RPMI8226 (cell line): Measurements from ENCODE around the gene MUC5AC.

Experiments used
- DNase-seq: peaks from one replicate; pipeline ENCODE4 v3.0.0-alpha.2; 2015

The MUC5AC gene

DNA sequence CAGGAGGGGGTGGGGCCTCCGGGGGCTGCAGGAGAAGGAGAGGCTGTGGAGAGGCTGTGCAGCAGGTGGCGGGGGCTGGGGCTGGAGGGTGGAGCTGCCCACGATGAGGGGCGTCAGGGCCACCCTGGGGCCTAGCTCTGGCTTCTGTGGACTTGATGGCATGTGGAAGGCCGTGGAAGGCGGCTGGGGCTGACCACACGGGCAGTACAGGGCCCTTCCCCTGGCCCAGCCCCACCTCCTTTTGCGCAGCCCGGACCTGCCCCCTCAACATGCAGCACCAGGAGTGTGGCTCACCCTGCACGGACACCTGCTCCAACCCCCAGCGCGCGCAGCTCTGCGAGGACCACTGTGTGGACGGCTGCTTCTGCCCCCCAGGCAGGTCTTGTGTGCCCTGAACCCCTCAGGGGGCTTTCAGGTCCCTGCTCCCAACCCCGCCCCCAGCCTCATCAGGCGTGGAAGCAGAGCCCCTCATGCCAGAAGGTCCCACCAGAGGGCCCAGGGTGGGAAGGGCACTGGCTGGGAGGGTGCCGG is 71.2 kb downstream of the MUC5AC start:
- DNase-seq: no peak

DNA sequence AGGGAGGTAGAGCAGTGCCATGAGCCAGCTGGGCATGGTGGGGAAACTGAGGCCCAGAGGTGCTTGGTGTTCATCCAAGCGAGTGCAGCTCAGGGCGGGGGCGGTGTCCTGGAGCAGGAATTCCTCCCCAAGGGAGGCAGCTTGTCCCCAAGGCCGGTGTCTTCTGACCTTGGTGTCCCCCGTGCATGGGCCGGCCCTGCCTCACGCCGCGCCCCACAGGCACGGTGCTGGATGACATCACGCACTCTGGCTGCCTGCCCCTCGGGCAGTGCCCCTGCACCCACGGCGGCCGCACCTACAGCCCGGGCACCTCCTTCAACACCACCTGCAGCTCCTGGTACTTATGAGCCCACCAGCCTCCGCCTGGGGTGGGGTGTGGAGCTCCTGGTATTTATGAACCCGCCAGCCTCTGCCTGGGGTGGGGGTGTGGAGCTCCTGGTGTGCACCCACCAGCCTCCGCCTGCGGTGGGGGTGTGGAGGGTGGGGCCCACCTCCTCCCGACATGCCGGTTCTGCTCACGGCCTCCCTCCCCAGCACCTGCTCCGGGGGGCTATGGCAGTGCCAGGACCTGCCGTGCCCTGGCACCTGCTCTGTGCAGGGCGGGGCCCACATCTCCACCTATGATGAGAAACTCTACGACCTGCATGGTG is 71.8 kb downstream of the MUC5AC start:
- no peak for DNase-seq

DNA sequence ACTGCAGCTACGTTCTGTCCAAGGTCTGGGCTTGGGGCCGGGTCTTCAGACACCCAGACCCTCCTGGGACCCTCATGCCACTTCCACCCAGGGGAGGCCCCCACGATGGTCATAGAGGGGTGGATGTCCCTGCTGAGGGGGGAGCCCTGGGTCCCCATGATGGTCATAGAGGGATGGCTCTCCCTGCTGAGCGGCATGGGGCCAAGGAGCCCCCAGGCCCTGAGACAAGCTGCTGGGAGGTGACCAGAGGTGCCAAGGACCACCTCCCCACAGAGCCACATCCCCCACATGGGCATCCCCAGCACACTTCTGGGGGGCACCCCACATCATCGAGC is 72.3 kb downstream of the MUC5AC start:
- DNase-seq: no peak

DNA sequence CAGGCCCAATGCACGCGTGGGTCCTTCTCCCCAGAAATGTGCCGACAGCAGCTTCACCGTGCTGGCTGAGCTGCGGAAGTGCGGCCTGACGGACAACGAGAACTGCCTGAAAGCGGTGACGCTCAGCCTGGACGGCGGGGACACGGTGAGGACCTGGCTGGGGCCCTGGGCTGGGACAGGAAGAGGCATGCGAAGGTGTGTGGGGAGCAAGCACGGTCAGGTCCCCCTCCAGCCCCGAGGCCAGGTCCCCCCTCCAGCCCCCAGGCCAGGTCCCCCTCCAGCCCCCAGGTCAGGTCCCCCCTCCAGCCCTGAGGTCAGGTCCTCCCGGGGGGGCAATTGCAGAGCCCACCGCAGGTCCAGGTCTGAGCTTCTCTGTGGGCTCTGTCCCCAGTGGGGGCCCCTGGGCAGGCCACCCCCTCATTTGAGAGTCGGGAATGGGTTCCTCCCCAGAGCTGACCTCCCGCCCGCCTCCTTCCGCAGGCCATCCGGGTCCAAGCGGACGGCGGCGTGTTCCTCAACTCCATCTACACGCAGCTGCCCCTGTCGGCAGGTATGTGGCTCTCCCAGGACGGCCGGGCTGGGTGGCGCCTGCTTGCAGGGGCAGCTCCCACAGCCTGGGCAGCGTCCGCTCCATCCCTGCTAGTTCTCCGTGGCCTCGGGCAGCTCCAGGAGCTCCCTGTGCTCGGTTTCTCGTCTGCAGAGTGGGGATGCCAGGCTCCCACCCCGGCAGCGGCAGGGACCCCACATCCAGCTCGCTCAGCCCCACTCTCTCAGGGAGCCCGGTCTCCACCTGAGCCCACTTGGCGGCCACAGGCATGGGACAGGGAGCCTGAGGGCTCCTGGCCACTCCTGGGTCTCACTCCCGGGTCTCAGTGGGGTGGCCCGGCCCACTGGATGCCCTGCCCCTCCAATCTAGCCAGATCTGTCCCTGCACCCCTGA is 73.0 kb downstream of the MUC5AC start:
- peak; percentile 44 for DNase-seq

DNA sequence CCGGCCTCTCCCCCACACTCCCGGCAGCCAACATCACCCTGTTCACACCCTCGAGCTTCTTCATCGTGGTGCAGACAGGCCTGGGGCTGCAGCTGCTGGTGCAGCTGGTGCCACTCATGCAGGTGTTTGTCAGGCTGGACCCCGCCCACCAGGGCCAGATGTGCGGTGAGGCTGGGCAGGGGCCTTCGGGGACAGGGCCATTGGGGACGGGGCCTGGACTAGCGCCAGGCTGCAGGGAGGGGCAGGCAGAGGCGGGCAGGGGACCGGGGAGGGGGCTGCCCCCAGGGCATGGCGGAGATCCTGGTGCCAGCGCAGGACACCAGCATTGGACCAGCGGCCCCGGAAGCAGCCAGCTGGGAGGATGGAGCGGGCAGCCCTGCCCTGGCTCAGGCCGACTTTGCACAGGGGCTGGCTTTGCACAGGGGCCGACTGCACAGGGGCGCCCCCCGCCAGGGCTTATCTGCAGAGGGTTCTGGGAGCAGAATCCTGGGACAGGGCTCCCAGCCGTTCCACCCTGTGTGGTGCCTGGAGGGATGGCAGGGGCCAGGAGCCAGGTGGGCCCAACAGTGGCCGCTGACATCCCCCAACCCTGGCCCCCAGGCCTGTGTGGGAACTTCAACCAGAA is 73.8 kb downstream of the MUC5AC start:
- DNase-seq: peak; percentile 79

DNA sequence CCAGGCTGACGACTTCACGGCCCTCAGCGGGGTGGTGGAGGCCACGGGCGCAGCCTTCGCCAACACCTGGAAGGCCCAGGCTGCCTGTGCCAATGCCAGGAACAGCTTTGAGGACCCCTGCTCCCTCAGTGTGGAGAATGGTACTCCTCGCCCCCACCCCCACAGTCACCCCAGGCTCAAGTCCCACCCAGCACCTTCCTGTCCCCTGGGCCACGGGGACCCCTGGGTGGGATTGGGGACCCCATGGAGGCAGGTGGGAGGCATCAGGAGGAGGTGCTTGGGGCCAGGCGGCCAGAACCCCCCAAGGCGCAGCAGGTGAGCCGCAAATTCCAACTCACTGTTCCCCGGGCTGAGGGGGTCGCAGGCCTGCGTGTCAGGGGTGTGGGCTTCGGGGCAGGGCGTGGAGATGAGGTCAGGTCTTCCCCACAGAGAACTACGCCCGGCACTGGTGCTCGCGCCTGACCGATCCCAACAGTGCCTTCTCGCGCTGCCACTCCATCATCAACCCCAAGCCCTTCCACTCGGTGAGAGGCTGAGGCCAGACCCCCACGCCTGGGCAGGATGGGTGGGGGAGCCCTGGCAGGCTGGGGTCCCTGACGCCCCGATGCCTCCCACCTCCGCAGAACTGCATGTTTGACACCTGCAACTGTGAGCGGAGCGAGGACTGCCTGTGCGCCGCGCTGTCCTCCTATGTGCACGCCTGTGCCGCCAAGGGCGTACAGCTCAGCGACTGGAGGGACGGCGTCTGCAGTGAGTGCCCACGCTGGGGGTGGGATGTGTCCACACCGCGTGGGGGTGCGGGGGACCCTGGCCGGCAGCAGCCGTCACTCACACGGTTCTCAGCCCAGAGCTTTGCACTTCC is 74.5 kb downstream of the MUC5AC start:
- DNase-seq: no peak

DNA sequence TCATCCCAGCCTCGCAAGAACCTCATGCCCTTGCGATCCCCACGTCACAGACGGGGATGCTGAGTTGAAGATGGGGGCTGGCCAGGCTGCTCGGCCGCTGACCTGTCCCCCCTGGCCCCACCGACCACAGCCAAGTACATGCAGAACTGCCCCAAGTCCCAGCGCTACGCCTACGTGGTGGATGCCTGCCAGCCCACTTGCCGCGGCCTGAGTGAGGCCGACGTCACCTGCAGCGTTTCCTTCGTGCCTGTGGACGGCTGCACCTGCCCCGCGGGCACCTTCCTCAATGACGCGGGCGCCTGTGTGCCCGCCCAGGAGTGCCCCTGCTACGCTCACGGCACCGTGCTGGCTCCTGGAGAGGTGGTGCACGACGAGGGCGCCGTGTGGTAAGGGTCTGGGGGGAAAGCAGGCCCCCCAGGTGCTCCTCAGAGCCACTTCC is 75.1 kb downstream of the MUC5AC start:
- peak; percentile 51 for DNase-seq

DNA sequence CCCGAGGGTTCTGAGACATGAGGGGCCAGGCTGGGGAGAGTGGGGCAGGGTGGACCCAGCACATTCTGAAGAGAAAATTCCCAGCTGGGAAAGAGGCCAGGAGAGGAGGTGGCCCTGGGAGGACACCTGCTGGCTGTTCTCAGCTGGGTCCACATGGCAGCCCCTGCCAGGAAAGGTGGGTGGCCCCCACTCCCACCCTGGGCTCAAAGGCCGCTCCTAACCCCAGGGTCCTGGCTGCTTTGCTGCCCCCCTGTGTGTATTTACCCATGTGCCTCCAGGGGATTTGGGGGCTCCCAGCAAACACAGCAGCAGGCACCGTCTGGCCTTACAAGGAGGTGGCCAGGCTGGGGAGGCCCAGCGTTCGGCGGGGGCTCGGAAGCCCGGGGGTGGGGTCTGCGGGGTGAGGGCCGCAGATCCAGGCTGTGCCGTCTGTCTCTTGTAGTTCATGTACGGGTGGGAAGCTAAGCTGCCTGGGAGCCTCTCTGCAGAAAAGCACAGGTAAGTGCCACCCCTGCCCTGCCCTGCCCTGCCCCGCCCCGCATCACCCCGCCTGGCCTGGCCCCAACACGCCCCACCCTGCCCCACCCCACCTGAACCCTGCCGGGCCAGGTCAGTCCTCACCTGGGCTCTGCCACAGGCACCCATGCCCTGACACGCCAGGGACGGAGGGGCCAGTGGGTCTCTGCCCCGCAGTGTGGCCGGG is 75.7 kb downstream of the MUC5AC start:
- DNase-seq: no peak

DNA sequence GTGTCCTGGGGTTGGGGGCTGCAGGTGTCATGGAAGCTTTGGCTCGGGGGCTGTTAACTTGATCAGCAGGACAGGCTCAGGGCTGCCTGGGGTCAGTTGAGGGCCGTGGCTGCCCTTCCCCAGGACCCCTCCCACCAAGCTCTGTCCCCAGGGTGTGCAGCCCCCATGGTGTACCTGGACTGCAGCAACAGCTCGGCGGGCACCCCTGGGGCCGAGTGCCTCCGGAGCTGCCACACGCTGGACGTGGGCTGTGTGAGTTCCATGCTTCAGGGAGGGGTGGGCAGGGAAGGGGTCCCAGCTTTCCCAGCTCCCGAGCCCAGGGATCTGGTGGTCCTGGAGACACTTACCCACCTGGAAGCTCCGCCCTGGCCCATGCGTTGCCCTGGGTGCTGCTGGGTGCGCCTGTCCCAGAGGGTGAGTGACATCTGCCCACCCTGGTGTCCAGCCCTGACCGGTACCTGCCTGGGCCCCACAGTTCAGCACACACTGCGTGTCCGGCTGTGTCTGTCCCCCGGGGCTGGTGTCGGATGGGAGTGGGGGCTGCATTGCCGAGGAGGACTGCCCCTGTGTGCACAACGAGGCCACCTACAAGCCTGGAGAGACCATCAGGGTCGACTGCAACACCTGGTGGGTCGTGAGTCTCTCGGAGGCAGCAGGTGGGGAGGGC is 76.4 kb downstream of the MUC5AC start:
- DNase-seq: no peak

DNA sequence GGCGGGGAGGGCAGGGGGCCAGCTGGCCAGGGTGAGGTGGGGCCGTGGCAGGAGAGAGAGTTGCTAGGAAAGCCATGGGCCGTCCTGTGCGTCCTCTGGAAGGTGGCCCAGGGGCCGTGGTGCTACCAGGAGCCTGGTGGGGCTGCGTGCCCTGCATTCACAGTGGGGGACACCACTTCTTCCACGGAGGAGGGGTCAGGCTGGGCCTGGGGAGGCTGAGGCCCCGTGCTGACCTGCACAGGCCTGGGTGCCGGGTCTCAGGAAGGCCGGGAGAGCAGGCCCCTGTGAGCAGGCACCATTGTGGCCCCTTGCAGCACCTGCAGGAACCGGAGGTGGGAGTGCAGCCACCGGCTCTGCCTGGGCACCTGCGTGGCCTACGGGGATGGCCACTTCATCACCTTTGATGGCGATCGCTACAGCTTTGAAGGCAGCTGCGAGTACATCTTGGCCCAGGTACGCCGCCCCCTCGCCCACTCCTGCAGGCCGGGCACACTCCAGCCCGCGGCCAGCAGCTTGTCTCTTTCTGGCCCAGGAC is 77.1 kb downstream of the MUC5AC start:
- DNase-seq: no peak

DNA sequence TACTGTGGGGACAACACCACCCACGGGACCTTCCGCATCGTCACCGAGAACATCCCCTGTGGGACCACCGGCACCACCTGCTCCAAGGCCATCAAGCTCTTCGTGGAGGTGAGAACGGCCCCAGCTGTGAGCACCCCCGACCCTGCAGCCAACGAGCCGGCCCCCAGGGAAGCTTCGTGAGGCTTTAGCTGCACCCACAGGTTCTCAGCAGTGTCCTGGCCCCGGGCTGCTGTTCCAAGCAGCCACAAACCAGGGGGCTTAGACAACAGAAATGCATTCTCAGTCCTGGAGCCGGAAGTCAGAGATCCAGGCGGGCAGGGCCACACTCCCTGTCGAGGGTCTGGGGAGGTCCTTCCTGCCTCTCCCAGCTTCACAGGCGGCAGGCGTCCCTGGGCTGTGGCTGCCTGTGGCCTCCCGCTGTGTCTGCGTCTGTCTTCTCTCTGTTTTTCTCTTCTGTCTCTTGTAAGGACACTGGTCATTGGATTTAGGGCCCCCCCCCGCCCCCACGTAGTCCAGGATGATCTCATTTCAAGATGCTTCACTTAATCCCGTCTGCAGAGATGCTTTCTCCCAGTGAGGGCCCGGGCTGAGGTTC is 77.7 kb downstream of the MUC5AC start:
- peak; percentile 0 for DNase-seq

DNA sequence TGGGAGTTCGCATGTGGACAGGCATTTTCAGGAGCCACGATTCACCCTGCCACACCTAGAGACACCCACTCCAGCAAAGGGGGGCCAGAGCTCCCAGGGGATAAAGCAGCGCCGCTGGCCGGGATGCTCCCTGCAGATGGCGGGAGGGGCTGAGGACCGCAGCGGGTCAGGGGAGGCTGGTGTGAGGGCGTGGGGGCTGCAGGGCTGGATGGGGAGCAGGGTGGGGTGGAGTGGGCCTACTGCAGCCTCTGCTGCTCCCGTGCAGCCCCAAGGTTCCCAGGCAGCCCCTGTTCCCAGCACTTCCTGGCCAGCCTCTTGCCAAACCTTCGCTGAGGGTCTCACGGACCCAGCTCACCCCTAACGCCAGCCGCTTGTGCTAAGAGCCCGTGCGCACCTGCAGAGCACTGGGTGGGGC is 78.2 kb downstream of the MUC5AC start:
- peak; percentile 1 for DNase-seq

DNA sequence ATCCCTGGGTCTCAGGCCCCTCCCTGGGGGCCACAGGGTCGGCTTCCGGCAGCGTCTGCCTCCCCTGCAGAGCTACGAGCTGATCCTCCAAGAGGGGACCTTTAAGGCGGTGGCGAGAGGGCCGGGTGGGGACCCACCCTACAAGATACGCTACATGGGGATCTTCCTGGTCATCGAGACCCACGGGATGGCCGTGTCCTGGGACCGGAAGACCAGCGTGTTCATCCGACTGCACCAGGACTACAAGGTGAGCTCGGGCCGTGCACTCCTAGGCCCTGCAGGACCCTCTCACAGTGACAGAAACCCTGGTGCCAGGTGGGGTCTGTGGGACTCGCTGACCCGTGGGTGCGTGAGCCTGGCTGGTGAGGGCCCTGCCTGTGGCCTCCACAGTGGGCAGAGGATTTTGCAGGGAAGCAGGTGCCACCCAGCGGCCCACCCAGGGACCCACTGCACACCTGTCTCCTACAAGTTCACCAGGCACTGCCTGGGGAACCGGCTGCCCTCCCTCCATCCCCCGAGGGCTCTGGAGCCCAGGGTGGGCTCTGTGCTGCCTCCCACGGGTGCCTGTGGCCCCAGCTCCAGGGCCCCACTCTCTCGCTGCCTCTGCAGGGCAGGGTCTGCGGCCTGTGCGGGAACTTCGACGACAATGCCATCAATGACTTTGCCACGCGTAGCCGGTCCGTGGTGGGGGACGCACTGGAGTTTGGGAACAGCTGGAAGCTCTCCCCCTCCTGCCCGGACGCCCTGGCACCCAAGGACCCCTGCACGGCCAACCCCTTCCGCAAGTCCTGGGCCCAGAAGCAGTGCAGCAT is 78.8 kb downstream of the MUC5AC start:
- DNase-seq: no peak

DNA sequence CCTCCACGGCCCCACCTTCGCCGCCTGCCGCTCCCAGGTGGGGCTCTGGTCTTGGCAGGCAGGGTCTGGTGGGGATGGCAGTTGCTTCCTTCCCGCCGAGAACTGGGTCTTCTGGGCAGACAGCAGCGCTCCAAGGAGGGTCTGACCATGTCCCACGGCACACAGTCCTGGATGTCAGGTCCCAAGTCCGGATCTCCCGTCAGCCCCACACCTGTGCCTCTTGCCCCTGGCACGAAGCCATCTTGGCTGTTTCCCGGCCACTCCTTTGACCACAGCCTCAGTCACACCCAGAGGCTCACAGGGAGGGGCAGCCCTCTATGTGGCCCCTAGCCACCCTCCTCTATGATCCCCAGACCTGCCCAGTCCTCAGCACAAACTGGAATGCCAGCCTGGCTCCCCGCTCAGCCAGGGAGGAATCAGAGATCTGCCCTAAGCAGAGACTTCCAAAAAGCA is 79.4 kb downstream of the MUC5AC start:
- no peak for DNase-seq

DNA sequence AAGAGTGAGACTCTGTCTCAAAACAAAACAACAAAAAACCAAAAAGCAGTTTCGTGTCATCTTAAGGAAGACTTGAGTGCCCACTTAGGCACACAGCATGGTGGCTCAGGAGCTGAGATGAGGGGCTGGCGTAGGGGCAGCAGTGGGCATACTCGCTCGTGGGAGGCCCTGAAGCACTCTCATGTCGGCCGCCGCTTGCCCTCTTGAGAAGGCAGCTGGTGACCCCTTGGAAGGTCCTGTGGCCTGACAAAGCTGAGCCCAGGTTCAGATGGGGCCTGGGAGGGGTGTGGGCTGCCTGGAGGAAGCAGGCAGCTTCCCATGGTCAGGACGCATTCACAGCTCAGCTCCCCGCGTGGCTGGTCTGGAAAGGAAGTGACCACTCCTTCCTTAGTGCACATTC is 80.1 kb downstream of the MUC5AC start:
- DNase-seq: no peak

DNA sequence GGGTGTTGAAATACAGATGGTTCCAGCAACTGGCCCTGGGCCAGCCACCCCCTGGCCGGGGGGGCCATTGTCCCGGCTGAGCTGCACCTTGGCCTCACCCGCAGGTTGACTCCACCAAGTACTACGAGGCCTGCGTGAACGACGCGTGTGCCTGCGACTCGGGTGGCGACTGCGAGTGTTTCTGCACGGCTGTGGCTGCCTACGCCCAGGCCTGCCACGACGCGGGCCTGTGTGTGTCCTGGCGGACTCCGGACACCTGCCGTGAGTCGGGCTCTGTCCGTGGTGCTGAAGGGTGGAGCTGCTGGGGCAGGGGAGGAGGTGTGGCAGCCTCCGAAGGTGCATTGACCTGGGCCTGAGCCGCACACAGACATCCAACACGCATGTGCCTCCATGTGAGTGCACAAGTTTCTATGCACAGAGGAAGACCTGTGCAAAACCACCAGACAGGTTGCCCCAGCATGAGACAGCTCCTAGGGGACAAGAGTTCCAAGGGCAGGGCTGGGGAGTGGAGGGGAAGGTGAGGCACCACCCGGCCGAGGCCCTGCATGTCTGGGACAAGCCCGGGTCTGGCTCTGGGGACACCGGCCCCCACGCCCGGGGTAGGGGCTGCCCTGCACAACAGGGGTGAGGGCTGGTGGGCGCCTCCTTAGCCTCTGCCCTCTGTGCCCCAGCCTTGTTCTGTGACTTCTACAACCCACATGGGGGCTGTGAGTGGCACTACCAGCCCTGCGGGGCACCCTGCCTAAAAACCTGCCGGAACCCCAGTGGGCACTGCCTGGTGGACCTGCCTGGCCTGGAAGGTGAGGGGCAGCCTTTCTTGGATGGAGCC is 81.2 kb downstream of the MUC5AC start:
- peak; percentile 71 for DNase-seq

DNA sequence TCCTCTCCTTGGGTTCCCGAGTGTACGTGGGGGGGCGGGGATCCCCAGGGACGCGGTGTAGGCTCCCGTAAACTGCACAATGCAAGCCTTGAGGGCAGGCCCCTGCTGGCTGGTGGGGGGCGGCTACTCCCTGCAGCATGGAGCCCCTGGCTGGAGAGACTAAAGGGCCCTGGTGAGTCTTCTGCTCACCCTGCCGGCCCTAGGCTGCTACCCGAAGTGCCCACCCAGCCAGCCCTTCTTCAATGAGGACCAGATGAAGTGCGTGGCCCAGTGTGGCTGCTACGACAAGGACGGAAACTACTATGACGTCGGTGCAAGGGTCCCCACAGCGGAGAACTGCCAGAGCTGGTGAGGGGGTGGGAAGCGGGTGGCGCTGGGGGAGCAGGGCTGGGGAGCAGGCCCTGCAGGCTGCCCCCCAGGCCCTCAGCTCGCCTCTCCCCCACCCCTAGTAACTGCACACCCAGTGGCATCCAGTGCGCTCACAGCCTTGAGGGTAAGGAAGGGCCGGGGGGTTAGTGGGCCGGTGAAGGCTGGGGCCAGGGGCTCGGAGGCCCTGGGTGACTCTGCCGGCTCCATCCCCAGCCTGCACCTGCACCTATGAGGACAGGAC is 81.9 kb downstream of the MUC5AC start:
- no peak for DNase-seq

DNA sequence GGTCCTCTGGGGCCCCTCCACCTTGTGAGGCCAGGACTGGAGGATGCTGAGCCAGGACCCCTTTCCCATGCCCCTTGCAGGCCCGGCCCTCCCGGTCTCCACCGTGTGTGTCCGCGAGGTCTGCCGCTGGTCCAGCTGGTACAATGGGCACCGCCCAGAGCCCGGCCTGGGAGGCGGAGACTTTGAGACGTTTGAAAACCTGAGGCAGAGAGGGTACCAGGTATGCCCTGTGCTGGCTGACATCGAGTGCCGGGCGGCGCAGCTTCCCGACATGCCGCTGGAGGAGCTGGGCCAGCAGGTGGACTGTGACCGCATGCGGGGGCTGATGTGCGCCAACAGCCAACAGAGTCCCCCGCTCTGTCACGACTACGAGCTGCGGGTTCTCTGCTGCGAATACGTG is 83.0 kb downstream of the MUC5AC start:
- DNase-seq: no peak
